WTC11 (cell line): ENCODE measurements around the gene DYSF. TPM values are rescaled to one million over a fixed set of nuclear protein-coding genes. Genes with fewer than 3 reads are reported as not detected.

Experiments used
- ATAC-seq: fragments of 200-7000 bp; cut with Tn5 transposase; 2 replicates; pipeline ENCODE4 v1.10.0; 2021; ENCODE audit warnings: mild to moderate bottlenecking, moderate library complexity
- CTCF ChIA-PET: fragments of 300-600 bp; sonication (Branson Sonifier 250); formaldehyde crosslinking; loops from one replicate; lab custom pipeline; 2021; ENCODE audit warnings: antibody characterized with exemption; lab: Charles Lee
- POLR2A ChIA-PET: fragments of 350-600 bp; sonication (Branson Sonifier 250); formaldehyde crosslinking; loops from one replicate; lab custom pipeline; 2021; ENCODE audit warnings: antibody characterized with exemption; lab: Charles Lee
- DNase-seq: peaks from one replicate; pipeline ENCODE4 v3.0.0; 2021; ENCODE audit warnings: low spot score
- H3K27ac Mint-ChIP-seq: 2 replicates; pipeline ENCODE4 v1.8.0; 2021; ENCODE audit warnings: mixed read lengths
- H3K27me3 Mint-ChIP-seq: 2 replicates; pipeline ENCODE4 v1.8.0; 2021; ENCODE audit warnings: low read depth, mild to moderate bottlenecking, moderate library complexity, mixed read lengths
- H3K36me3 Mint-ChIP-seq: 2 replicates; pipeline ENCODE4 v1.8.0; 2021; ENCODE audit warnings: mixed read lengths
- H3K4me1 Mint-ChIP-seq: 2 replicates; pipeline ENCODE4 v1.8.0; 2022; ENCODE audit warnings: mixed read lengths
- H3K4me3 Mint-ChIP-seq: 2 replicates; pipeline ENCODE4 v1.8.0; 2021; ENCODE audit warnings: mild to moderate bottlenecking, moderate library complexity, mixed read lengths
- H3K9me3 Mint-ChIP-seq: 2 replicates; pipeline ENCODE4 v1.8.0; 2021; ENCODE audit warnings: mixed read lengths
- CBFB ChIP-seq: sonication (generic); formaldehyde crosslinking; IDR thresholded peaks from 2 replicates; pipeline ENCODE4 v1.8.1; 2022; ENCODE audit warnings: mild to moderate bottlenecking, low read depth, missing genetic modification reagents
- FOXJ3 ChIP-seq: sonication (generic); formaldehyde crosslinking; IDR thresholded peaks from 2 replicates; pipeline ENCODE4 v1.9.0; 2021; ENCODE audit warnings: missing genetic modification reagents, mild to moderate bottlenecking, borderline replicate concordance
- FOXP1 ChIP-seq: sonication (generic); formaldehyde crosslinking; IDR thresholded peaks from 2 replicates; pipeline ENCODE4 v1.8.0; 2022; ENCODE audit warnings: missing genetic modification reagents, mild to moderate bottlenecking, moderate library complexity, borderline replicate concordance
- GABPB1 ChIP-seq: sonication (generic); formaldehyde crosslinking; IDR thresholded peaks from 2 replicates; pipeline ENCODE4 v1.8.1; 2023; ENCODE audit warnings: mild to moderate bottlenecking, missing genetic modification reagents
- NFYB ChIP-seq: sonication (generic); formaldehyde crosslinking; conservative IDR thresholded peaks from 2 replicates; pipeline ENCODE4 v1.8.0; 2022; ENCODE audit warnings: low read depth, missing genetic modification reagents
- OVOL2 ChIP-seq: fragments of 250-450 bp; sonication (Bioruptor Pico); IDR thresholded peaks from 2 replicates; pipeline ENCODE4 v1.9.0; 2021; ENCODE audit warnings: mild to moderate bottlenecking, borderline replicate concordance
- SMAD4 ChIP-seq: sonication (generic); formaldehyde crosslinking; IDR thresholded peaks from 2 replicates; pipeline ENCODE4 v1.8.0; 2022; ENCODE audit warnings: mild to moderate bottlenecking, missing genetic modification reagents
- ZNF396 ChIP-seq: fragments of 250-450 bp; sonication (Bioruptor Pico); IDR thresholded peaks from 2 replicates; pipeline ENCODE4 v1.8.0; 2021; ENCODE audit warnings: mild to moderate bottlenecking, moderate library complexity, borderline replicate concordance
- ZNF416 ChIP-seq: fragments of 250-450 bp; sonication (Bioruptor Pico); IDR thresholded peaks from 2 replicates; pipeline ENCODE4 v1.9.0; 2021; ENCODE audit warnings: mild to moderate bottlenecking, inconsistent platforms
- total RNA-seq: library from RNA; stranded (reverse); gene quantifications from 3 replicates; pipeline ENCODE4 v1.2.3, GENCODE V29; 2021
- TF ChIP-seq, protein P1 (sequence below): fragments of 200-600 bp; IDR thresholded peaks from 2 replicates; pipeline ENCODE4 v1.8.0; 2022; ENCODE audit warnings: antibody characterized with exemption
- TF ChIP-seq, protein P2 (sequence below): sonication (generic); formaldehyde crosslinking; IDR thresholded peaks from 2 replicates; pipeline ENCODE4 v1.8.0; 2023; ENCODE audit warnings: mild to moderate bottlenecking, missing genetic modification reagents
- TF ChIP-seq, protein P3 (sequence below): sonication (generic); formaldehyde crosslinking; IDR thresholded peaks from 2 replicates; pipeline ENCODE4 v1.8.0; 2022; ENCODE audit warnings: missing genetic modification reagents
- TF ChIP-seq, protein P4 (sequence below): sonication (generic); formaldehyde crosslinking; conservative IDR thresholded peaks from 2 replicates; pipeline ENCODE4 v1.8.1; 2023; ENCODE audit warnings: mild to moderate bottlenecking, low read depth, missing genetic modification reagents, moderate library complexity
- TF ChIP-seq, protein P5 (sequence below): sonication (generic); formaldehyde crosslinking; IDR thresholded peaks from 2 replicates; pipeline ENCODE4 v1.8.0; 2022; ENCODE audit warnings: mild to moderate bottlenecking, missing genetic modification reagents

Gene DYSF
- total RNA-seq, 1 experiment from 2014 or later = 14.8 TPM

DNA sequence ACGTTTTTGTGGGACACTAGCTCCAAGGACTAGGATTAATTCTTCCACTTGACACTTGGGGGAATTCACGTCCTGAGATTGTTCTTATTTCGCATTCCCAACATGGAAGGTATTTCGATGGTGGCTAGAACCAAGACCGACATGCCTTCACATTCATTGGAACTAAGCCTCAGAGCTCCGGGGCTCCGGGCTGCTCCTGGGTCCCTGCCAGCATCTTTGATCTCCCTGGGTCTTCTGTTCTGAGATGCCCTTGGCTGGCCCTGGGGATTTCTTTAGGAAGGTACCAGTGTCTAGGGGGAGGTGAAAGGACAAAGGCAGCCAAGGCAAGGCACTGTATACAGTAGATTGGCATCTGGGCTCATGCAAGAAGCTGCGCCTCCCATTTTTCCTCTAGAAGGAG, 76.8 kb downstream of the DYSF start (continued):
- TF ChIP-seq SMAD4 (CRISPR knock-in tag) = no peak

DNA sequence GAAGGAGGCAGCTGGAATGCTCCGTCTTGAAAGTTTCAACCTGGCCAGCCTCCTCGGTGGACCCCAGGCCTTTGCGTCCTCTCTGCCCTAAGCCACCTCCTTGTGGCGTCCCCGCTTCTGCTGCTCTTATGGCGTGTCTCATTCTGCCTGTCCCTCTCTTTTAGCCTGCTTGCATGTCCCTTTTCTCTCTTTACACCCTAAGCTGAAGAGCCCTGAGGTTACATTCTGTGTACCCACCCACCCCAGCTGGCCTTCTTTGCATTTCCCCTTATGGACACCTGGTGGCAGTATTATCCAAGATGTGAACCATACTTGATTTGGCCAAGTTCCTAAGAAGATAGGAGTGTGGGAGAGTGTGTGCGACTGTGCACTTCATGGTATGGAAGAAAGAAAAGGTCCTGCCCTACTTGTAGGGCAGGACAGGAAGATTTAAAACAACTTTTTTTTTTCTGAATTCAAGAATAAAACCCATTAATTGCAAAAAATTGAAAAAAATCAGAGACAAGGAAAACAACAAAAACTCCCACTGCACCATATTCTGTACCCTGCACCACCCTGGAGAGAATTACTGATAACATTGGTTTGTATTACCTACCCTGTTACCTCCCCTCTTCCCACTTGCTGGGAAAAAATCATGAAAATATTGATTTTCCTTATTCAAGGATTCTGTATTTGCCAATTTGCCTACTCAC, 77.4 kb downstream of the DYSF start:
- no peak overlapping the region for H3K27ac Mint-ChIP-seq
- H3K4me1 Mint-ChIP-seq = peaks cover 22% of the 10 kb centered on the region
- DNase-seq (peak; percentile 61), ATAC-seq (peak; percentile 85)
- POLR2A ChIA-PET = no interaction called here
- H3K27me3 Mint-ChIP-seq = no peaks in the 10 kb centered on the region
- no peak overlapping the region for H3K4me3 Mint-ChIP-seq
- no peaks in the 10 kb centered on the region for H3K36me3 Mint-ChIP-seq
- no peak for TF ChIP-seq ZNF416 (CRISPR knock-in tag)
- TF ChIP-seq, protein P1, sequence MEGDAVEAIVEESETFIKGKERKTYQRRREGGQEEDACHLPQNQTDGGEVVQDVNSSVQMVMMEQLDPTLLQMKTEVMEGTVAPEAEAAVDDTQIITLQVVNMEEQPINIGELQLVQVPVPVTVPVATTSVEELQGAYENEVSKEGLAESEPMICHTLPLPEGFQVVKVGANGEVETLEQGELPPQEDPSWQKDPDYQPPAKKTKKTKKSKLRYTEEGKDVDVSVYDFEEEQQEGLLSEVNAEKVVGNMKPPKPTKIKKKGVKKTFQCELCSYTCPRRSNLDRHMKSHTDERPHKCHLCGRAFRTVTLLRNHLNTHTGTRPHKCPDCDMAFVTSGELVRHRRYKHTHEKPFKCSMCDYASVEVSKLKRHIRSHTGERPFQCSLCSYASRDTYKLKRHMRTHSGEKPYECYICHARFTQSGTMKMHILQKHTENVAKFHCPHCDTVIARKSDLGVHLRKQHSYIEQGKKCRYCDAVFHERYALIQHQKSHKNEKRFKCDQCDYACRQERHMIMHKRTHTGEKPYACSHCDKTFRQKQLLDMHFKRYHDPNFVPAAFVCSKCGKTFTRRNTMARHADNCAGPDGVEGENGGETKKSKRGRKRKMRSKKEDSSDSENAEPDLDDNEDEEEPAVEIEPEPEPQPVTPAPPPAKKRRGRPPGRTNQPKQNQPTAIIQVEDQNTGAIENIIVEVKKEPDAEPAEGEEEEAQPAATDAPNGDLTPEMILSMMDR = peak; percentile 54
- no peaks in the 10 kb centered on the region for H3K9me3 Mint-ChIP-seq
- CTCF ChIA-PET = interaction anchor here (0.5 to 2.3 kb wide), 36 partner anchors 10 to 1075 kb away, joined by 3 to 15 read pairs (median 4); partner anchors contain the start of gene DYSF

DNA sequence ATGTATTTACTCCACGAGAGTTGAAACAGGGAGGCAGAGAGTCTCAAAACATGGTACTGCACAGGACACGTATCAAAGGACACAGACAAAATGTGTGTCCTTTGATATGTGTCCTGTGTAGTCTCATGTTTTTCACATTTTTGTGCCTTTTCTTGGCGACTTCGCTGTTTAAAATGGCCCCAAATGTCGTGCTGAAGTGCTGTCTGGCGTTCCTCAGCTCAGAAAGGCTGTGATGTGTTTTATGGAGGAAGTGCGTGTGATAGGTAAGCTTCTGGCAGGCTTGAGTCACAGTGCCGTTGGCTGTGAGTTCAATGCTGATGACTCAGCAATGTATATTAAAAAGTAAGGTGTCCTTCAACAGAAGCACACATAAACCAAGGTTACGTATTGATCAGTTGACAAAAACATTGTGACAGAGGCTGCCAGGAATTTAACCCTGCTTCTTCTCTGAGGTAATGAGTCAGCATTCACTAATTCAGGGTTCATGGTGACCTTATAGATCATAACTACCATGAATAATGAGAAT, 78.2 kb downstream of the DYSF start:
- DNase-seq (no peak), ATAC-seq (no peak)
- no peak overlapping the region for H3K4me3 Mint-ChIP-seq
- peaks cover 18% of the 10 kb centered on the region for H3K4me1 Mint-ChIP-seq
- H3K9me3 Mint-ChIP-seq = no peaks in the 10 kb centered on the region
- no peaks in the 10 kb centered on the region for H3K27me3 Mint-ChIP-seq
- no peaks in the 10 kb centered on the region for H3K36me3 Mint-ChIP-seq
- POLR2A ChIA-PET = no interaction called here
- no peak overlapping the region for H3K27ac Mint-ChIP-seq
- TF ChIP-seq, protein P2, sequence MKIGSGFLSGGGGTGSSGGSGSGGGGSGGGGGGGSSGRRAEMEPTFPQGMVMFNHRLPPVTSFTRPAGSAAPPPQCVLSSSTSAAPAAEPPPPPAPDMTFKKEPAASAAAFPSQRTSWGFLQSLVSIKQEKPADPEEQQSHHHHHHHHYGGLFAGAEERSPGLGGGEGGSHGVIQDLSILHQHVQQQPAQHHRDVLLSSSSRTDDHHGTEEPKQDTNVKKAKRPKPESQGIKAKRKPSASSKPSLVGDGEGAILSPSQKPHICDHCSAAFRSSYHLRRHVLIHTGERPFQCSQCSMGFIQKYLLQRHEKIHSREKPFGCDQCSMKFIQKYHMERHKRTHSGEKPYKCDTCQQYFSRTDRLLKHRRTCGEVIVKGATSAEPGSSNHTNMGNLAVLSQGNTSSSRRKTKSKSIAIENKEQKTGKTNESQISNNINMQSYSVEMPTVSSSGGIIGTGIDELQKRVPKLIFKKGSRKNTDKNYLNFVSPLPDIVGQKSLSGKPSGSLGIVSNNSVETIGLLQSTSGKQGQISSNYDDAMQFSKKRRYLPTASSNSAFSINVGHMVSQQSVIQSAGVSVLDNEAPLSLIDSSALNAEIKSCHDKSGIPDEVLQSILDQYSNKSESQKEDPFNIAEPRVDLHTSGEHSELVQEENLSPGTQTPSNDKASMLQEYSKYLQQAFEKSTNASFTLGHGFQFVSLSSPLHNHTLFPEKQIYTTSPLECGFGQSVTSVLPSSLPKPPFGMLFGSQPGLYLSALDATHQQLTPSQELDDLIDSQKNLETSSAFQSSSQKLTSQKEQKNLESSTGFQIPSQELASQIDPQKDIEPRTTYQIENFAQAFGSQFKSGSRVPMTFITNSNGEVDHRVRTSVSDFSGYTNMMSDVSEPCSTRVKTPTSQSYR (CRISPR knock-in tag) = no peak
- 0 out of 2 replicates have a peak, but pooled peaks have one; percentile 5 for TF ChIP-seq GABPB1
- TF ChIP-seq SMAD4 (CRISPR knock-in tag) = no peak
- no peak for TF ChIP-seq FOXJ3 (CRISPR knock-in tag)
- TF ChIP-seq, all 79 proteins: peak for 1
- CTCF ChIA-PET = interaction anchor here (1.1 to 2.0 kb wide), 2 partner anchors 130 to 232 kb away, joined by 3 to 9 read pairs; no protein-coding TSS in a partner anchor

DNA sequence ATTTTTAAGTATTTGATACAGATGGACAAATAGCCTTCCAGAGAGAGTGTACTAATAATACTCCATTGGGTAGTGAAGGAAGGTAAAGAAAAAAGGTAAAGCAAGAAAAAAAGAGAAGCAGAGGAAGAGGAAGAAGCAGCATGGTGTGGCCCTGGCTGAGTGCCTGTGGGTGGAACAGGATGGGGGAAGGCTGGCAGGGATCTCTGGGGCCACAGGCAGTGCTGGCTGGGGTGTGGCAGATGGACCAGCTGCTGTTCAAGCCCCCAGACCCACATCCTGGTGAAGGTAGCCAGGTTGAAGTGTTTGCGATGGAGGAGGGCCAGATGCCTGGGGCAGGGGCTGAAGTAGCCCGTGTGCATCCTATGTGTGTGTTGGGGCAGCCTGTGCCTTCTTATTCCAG, 79.0 kb downstream of the DYSF start:
- ChIA-PET POLR2A (no interaction called here), CTCF (no interaction called here)
- Mint-ChIP-seq H3K4me1 (peaks cover 12% of the 10 kb centered on the region), H3K27ac (no peak overlapping the region), H3K9me3 (no peaks in the 10 kb centered on the region), H3K27me3 (no peaks in the 10 kb centered on the region), H3K36me3 (no peaks in the 10 kb centered on the region), H3K4me3 (no peak overlapping the region)
- no peak for TF ChIP-seq NFYB (CRISPR knock-in tag)
- TF ChIP-seq SMAD4 (CRISPR knock-in tag) = no peak
- DNase-seq = peak; percentile 4
- ATAC-seq = no peak

DNA sequence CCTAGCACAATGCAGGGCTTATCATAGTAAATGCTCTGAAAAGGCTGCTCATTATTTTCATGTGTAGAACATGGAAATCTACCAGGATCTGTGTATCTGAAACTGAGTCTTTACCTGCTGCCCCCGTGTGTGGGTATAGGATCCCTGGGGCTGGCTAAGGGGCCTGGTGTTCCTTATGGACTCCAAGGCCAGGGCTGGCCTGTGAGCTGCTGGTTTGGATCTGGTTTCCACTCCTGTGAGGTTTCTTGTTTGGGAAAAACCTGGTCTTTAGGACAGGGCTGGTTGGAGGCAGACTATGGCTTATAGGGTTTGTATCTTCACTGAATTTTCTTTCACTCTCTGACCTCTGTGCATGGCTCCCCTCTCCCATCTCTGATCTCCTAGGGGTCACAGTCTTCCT, 80.8 kb downstream of the DYSF start:
- Mint-ChIP-seq H3K27me3 (no peaks in the 10 kb centered on the region), H3K36me3 (no peaks in the 10 kb centered on the region), H3K4me3 (no peak overlapping the region), H3K4me1 (no peaks in the 10 kb centered on the region; the same call in 1 of the 2 replicates), H3K27ac (no peak overlapping the region), H3K9me3 (no peaks in the 10 kb centered on the region)
- DNase-seq (peak; percentile 1), ATAC-seq (no peak)
- CTCF ChIA-PET = no interaction called here
- POLR2A ChIA-PET = no interaction called here
- TF ChIP-seq, protein P3, sequence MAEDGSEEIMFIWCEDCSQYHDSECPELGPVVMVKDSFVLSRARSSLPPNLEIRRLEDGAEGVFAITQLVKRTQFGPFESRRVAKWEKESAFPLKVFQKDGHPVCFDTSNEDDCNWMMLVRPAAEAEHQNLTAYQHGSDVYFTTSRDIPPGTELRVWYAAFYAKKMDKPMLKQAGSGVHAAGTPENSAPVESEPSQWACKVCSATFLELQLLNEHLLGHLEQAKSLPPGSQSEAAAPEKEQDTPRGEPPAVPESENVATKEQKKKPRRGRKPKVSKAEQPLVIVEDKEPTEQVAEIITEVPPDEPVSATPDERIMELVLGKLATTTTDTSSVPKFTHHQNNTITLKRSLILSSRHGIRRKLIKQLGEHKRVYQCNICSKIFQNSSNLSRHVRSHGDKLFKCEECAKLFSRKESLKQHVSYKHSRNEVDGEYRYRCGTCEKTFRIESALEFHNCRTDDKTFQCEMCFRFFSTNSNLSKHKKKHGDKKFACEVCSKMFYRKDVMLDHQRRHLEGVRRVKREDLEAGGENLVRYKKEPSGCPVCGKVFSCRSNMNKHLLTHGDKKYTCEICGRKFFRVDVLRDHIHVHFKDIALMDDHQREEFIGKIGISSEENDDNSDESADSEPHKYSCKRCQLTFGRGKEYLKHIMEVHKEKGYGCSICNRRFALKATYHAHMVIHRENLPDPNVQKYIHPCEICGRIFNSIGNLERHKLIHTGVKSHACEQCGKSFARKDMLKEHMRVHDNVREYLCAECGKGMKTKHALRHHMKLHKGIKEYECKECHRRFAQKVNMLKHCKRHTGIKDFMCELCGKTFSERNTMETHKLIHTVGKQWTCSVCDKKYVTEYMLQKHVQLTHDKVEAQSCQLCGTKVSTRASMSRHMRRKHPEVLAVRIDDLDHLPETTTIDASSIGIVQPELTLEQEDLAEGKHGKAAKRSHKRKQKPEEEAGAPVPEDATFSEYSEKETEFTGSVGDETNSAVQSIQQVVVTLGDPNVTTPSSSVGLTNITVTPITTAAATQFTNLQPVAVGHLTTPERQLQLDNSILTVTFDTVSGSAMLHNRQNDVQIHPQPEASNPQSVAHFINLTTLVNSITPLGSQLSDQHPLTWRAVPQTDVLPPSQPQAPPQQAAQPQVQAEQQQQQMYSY = no peak
- TF ChIP-seq, protein P4, sequence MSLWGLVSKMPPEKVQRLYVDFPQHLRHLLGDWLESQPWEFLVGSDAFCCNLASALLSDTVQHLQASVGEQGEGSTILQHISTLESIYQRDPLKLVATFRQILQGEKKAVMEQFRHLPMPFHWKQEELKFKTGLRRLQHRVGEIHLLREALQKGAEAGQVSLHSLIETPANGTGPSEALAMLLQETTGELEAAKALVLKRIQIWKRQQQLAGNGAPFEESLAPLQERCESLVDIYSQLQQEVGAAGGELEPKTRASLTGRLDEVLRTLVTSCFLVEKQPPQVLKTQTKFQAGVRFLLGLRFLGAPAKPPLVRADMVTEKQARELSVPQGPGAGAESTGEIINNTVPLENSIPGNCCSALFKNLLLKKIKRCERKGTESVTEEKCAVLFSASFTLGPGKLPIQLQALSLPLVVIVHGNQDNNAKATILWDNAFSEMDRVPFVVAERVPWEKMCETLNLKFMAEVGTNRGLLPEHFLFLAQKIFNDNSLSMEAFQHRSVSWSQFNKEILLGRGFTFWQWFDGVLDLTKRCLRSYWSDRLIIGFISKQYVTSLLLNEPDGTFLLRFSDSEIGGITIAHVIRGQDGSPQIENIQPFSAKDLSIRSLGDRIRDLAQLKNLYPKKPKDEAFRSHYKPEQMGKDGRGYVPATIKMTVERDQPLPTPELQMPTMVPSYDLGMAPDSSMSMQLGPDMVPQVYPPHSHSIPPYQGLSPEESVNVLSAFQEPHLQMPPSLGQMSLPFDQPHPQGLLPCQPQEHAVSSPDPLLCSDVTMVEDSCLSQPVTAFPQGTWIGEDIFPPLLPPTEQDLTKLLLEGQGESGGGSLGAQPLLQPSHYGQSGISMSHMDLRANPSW = no peak
- TF ChIP-seq ZNF396 (CRISPR knock-in tag) = no peak
- no peak for TF ChIP-seq FOXP1 (CRISPR knock-in tag)
- no peak for TF ChIP-seq OVOL2 (CRISPR knock-in tag)
- TF ChIP-seq, protein P5, sequence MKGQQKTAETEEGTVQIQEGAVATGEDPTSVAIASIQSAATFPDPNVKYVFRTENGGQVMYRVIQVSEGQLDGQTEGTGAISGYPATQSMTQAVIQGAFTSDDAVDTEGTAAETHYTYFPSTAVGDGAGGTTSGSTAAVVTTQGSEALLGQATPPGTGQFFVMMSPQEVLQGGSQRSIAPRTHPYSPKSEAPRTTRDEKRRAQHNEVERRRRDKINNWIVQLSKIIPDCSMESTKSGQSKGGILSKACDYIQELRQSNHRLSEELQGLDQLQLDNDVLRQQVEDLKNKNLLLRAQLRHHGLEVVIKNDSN = no peak
- TF ChIP-seq CBFB = no peak
